ENCODE data around the gene SHH.

Gene SHH

DNA sequence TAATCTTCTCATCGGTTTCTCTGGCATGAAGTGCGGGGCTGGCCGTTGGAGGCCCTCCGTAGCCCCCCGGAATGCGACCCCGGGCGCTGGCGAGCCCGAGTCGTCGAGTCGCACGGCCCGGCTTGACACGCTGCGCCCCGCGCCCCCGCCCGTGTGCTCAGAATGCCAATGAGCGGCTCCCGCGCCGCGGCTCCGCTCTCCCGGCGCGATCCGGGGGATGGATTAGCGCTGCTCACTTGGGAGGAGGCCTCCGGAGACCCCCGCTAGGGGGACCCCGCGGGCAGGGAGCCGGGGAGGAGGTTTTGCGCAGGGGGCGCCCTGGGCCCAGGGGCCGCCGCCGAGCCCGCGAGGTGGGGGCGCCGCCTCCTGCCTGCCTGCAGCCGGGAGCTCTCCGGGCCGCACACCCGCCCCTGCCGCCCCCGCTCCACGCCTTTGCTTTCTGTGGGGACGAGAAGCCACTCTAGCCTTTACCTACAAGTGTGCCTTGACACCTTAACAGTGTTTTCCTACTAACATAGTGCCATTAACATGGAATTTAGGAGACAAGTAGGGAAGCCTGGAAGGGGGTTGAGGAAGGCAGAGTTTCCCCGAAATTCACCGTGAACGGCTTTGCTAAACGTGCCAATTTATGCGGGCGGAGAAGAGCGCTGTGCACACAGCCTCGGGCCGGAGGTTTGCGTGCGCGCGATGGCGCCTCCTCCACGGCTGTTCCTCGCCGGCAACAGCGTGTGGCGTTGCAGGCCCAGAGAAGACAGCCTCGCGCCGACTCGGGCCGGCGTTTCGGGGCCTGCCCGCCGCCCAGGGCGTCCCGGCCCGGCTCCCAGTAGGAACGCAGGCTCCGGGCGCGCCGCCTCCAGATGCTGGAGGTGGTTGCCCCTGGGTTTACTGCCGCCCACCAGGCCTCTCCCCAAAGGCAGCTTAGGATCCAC, 7.1 kb downstream of the SHH start:
- DNase-seq: no peak

DNA sequence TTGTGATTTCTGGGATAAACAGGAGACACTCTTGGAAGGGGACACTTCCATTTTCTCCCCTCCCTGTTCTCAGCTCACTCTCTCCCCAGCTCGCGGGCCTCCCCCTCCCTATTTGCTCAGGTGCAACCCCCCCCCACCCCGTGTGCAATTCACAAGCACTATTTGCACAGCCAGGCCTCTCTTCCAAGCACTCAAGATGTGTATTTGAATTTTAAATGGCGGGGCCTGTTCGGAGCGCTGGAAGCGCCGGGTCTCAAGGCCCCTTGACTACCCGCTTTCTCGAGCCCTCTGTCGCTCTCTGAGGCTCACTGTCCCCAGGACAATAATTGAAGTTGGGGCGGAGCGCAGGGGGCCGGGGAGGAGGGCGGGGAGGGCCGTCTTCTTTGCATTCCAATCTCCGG, 7.8 kb downstream of the SHH start:
- DNase-seq: no peak

DNA sequence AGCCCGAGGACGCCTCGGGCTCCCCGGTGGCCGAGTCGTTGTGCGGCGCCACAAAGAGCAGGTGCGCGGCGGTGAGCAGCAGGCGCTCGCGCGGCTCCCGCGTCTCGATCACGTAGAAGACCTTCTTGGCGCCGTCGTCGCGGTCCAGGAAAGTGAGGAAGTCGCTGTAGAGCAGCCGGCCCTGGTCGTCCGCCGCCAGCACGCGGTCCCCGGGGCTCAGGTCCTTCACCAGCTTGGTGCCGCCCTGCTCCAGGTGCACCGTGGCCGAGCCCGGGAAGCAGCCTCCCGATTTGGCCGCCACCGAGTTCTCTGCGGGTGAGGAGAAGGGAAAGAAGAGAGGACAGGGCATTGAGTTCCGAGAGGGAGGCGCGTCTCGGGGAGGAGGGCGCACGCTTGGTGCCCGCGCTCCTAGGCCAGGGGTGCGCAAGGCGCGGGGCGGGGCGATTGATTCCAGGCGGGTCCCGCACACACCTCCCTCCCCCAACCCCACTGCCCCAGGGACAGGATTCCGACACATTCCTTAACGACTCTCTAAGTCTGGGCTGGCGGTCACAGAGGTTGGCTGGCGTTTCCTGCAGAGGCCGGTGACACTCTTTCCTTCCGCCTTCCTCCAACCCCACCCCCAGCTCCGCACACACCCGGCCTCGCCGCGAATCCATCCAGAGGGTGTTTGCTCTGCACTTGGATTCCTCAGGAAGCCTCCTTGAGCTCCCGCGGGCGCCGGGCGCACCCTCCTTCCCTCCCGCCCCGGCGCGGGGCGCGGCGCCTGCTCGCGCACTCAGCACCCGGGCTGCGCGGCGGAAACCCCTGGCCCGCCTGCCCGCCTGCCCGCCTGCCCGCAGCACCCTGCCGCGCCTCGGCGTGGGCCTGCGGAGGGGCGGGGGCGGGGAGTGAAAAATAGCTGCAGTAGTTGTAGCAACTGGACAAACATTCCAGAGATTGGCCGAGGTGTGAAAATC, 8.6 kb downstream of the SHH start:
- DNase-seq: no peak

DNA sequence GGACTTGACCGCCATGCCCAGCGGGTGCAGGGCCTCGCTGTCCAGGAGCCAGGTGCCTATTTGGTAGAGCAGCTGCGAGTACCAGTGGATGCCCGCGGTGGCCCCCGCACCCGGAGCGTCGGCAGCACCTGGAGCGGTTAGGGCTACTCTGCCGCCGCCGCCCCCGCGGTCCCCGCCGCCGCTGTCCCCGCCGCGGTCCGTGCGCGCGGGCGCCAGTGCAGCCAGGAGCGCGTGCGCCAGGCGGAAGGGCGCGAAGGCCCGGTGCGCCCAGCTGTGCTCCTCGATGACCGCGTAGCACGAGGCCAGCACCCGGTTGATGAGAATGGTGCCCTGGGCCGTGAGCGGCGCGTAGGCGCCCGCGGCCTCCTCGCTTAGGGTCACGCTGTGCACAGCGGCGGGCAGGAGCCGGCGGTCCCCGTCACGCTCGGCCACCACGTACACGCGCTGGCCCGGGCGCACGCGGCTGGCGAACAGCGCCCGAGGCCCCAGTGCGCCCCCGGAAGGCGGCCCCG, 9.3 kb downstream of the SHH start:
- no peak for DNase-seq

DNA sequence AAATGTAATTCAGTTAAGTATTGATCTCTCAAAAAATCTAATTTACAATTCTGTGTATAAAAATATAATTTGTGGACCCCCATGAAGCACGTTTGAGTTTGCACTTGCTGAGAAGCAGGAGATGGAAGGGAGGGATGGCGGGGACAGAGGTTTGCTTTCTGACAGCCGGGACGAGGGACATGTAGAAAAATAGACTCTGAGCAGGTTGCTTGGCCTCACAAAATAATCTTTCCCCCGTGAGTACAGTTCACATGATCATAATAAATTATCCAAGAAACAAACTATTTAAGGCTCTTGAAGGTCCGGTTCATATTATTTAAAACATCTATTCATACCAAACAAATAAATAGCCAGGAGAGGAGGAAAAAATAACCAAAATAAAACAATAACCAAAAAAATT, 10.0 kb downstream of the SHH start:
- no peak for DNase-seq

DNA sequence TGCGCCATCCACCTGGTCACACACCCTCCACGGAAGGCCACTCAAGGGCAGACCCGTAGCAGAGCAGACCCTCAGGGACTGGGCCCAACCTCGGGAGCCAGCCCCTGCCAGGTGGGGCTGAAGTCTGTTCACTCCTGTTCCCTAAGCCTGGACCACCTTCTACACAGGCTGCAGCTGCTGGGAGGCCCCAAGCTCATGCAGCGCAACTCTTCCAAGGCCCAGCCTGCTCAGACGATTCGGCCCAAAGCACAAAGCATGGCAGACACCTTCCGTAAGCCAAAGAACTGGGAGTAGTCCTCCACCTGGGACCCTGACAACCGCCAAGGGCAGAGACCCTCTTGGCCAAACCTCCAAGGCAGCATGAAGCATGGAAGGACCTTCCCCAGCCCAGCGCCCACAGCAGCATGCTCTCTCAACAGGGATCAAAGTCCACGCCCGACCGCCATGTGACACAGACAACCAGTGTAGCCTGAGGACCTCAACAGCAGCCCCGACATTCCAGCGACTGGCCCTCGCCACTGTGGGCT, 11.5 kb downstream of the SHH start:
- DNase-seq: no peak

DNA sequence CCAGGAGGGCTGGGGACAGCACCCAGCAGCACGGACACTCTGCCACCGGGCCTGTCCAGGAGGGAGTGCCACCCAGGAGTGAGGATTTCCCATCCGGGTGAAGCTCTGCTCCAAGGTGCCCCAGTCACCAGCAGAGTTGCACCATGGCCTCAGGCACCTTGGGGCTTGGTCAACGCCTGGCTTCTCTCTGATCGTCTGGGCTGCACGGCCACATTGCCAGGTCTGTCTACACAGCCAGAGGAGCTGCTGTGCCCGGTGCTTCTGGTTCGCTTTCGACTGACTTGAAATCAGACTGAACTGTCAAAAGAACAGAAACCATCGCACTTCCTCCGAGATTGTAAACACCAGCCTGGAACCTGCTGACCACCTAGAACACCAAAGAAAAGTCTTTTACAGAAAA, 12.0 kb downstream of the SHH start:
- DNase-seq: no peak

DNA sequence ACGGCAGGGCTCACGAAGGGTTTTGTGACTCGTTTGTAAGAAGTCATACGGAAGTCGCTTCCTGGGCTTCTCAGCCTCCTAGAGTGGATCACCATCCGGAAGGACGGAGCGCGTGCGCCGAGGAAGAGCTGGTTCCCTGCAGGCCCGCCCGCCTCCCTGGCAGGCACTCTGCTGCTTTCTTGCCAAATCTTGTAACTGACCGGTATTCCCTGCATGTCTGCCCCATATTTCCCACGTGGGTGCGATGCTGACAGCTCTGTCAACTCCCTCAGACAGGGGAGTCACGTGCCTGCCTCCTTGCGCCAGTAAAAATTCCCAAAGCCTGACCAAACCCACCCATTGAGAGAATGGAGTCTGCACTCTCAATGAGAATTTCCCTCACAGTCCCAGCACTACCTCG, 12.7 kb downstream of the SHH start:
- DNase-seq: no peak

DNA sequence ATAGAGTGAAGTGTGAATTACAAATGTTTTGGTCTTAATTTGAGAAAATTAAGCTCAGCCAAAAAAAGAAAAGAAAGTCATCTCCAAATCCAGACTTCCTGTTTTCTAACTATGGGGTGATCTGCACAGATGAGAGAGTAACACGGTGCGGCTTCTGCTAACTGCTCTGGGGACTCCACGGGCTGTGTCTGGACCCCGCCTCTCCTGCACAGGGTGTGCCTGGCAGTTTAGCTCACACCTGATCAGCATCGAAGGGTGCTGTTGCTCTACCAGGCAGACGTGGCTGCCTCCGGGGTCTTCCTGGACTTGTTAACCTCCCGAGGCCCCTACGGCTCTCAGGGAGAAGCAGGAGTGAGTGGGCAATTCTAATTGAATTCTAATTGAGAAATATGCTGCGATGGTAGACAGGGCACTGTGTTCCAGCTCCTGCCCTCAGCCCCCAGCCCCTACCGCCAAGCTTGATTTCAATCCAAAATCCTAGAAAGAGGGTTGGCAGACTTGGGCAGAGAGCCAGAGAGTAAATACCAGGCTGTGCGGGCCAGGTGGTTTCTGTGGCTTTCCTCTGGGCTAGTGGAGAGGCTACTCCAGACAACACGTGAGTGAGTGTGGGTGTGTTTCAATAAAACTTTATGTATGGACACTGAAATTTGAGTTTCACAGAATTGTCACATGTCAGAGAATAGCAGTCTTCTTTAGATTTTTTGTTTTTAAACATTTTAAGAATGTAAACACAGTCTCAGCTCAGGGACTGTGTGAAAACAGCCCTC, 13.4 kb downstream of the SHH start:
- DNase-seq: no peak

DNA sequence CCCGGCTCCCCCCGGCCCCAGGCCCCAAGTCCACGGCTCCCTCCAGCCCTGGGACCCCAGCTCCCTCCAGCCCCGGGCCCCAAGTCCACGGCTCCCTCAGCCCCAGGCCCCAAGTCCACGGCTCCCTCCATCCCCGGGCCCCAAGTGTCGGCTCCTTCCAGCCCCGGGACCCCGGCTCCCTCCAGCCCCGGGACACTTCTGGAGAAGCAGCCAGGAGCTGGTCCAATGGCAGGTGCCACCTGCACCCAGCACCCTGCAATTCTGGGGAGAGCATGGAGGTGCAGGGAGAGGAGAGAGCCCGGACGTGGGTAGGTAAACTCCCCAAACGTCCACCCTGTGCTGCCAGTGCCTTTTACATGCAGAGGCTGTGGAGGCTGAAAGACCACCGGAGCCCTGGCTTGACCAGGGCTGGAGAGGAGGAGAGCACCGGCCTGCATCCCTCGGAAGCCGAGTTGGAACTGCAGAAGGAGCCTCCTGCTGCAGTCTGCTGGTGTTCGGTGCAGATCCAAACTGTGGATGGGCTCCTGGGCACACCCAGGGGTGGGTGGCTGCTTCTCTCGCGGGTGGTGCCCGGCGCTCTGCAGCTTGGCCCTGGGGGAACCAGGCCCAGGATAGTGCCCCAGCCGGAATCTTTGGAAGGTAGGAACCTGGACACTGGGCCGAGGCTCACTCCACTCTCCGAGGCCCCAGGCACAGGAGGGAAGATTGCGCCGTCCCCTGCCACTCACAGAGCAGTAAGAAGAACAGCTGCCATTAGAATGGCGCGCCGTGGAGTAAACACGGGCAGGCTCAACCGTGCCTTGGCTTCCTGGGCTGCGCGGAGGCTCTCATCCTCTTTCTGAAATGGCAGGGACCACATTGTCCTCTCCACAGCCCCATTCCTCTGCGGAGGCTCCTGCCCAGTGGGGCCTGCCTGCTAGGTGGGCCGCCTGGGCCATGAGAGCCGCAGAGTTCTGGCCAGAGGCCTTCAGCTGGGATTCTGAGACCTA, 14.7 kb downstream of the SHH start:
- no peak for DNase-seq

DNA sequence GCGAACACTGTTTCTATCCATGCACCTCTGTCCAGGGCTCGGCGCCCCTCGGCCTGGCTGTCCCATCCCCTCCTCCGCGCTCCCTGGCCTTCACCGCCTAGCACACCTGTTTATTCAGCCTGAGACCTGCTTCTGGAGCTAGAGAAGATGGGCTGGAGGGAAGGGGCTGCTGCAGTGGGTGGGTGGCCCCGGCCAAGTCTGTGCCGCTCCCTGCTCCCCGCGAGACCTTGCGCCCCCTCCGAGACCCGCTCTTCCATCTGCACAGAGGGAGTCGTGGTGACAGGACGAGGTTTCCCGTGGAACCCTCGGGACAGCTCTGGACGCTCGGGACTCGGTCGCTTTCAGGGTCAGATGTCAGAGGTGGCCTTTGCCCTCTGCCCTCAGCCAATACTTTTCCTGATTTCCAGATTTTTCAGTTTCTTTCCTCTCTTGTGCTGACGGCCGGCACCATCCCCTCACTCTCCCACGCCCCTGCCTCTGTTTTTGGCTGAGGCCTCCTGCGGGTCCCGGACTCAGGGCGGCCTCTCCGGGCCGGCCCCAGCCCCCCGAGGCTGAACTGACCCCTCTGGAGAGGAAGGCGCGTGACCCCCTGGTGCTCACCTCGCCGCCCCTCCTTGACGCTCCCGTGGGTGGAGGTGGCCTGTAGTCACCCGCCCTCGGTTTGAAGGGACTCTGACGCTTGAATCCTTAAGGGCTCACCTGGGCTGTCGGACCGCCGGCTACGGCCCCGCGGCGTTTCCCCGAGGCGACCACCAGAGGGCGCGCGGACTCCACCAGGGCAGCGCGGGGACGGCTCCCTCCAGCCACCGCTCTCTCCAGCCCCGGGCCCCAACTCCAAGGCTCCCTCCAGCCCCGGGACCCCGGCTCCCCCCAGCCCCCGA, 15.6 kb downstream of the SHH start:
- no peak for DNase-seq

DNA sequence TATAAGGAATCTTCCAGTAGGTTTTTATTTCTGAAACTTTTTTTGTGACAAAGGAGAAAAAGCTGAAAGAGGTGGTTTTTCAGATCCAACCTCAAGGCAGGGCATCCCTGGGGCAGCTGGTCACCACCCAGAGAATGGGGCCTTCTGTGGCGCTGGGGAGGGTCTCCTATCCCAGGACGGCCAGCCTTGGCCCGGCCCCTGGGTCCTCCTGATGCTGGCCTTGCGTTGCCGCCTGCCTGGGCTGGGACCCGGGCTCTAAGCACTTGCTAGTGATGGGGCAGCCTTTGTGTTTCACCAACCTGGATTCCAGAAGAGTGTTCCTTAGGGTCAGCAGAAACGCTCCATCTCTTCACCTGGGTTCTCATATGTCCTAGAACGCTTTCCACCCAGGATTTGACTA, 16.3 kb downstream of the SHH start:
- no peak for DNase-seq

DNA sequence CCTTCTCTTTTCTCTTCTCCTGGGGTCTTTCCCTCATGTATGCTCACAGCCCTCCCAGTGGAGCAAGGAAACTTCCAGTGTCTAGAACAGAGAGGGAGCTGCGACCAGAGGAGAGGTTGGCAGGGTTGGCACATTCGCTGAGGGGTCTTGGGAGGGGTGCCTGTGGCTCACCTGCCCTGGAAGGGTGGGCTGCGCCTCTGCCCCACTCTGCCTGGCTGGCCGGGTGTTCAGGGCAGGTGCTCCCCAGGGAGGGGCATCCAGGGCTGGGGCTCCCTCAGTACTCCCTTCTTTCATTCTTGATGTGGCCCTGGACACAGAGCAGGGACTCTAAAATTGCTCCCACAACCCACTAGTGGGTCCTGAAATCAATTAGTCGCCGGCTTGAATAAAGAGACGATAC, 16.9 kb downstream of the SHH start:
- no peak for DNase-seq

DNA sequence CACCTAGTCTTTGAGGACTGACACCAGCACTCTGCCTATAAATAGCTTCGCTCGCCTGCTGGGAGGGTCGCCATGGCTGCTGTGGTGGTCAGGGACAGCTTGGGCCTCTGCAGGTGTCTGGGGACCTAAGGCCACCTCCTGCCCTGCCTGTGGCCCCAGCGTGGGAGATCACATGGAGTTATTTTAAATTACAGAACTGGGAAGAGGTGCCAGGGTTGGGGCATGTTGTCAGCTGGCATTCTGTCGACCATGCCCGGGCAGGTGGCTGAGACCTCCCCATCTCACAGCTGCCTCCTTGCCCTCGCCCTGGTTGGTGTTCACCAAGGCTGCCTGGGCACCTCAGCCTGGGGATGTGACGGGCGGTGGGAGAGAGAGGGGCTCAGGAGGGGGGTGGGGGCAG, 18.1 kb downstream of the SHH start:
- no peak for DNase-seq

DNA sequence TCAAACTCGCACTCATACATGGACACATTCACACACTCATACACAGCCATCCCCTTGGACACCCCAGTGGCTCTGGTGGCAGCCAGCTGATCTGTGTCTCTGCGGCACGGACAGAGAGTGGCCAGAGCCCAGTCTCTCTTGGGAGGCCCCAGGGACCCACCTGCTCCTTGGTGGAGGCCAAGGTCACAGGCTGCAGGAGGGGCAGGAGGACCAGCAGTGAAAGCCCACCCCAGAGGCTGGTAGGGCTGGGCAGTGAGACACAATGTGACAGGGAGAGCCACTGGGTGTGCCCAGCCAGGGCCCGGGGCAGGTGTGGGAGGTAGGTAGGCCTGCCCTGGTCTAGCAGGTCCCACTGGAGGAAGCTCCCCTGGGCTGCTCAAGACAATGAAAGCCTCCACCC, 18.5 kb downstream of the SHH start:
- DNase-seq: no peak

DNA sequence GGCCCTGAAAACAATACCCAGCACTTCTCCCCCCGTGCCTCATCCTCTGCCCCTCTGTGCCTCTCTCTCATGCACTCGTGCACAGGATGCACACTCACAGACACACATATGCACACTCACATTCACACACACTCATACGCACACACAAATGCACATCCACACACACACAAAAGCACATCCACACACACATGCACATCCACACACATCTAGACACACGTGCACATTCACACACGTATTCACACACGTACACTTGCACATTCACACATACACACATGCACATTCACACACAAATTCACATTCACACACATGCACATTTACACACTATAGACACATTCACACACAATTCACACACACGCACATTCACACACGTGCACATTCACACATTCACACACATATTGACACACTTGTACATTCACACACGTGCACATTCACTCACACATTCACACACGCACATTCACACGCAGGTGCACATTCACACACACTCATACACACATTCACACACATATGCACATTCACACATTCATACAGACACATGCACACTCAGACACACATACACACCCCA, 19.2 kb downstream of the SHH start:
- DNase-seq: no peak

DNA sequence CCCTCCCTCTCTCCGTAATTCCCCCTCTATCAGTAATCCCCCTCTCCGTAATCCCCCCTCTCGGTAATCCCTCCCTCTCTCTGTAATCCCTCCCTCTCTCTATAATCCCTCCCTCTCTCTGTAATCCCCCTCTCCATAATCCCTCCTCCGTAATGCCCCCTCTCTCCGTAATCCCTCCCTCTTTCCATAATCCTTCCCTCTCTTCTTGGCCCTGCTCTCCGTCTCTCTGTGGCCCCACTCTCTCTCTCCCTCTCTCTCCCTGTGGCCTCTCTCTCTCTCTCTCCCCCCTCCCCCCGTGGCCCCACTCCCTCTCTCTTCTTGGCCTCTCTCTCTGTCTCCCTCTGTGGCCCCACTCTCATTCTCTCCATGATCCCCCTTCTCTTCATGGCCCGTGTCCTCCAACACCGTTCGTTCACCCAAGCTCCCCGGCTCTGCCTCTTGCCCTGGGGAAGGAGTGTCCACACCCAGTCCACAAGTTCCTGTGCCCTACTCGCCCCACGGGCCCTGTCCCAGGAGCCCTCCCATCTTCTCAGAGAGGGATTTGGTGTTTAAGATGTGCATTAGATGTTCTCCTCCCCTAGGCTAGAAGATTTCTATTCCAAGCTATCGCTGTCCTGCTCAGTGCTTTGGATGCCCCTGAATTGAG, 19.8 kb downstream of the SHH start:
- DNase-seq: no peak

DNA sequence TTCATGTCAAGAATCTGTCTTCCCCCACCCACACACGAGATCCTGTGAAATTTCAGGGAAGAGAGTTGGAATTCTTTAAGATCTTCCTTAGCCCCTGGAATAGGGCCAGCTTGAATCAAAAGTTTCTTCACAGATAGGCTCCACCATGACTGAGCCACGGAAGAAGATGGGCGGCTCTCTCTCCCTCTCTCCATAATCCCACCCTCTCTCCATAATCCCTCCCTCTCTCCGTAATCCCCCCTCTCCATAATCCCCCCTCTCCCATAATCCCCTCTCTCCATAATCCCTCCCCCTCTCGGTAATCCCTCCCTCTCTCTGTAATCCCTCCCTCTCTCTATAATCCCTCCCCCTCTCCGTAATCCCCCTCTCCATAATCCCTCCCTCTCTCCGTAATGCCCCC, 20.4 kb downstream of the SHH start:
- no peak for DNase-seq

DNA sequence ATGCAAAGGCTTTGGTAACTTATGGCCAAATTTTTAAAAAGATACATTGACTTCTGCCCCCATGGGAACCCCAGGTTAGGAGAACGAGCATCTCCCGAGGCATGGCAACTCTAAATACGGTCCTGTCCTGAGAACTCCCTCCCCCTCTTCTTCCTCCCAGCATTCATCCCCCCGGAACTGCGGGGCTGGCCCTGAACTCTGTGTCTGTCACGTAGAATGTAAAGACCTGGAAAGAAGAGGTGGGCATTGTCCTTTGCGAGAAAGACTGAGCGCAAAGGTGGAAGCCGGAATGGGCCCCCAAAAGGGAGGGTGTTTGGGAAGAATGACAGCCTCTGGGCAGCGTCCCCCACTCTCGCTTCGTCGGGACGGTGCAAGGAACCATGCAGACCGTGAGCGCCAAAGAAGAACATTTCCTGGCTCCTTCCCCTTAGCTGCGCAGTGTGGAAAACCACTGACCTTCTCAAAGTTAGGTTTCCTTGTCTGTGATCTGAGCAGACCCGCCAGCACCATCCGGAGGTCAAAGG, 21.0 kb downstream of the SHH start:
- DNase-seq: no peak

Measured in NCI-H446 treated with DMSO at 0.1 percent for 48 hours (cell line).